Measurements from ENCODE around the gene SSBP3. TPM values are rescaled to one million over a fixed set of nuclear protein-coding genes. Genes with fewer than 3 reads are reported as not detected.

SSBP3 gene
- total RNA-seq, 1 experiment from 2014 or later: 15.0 TPM

DNA sequence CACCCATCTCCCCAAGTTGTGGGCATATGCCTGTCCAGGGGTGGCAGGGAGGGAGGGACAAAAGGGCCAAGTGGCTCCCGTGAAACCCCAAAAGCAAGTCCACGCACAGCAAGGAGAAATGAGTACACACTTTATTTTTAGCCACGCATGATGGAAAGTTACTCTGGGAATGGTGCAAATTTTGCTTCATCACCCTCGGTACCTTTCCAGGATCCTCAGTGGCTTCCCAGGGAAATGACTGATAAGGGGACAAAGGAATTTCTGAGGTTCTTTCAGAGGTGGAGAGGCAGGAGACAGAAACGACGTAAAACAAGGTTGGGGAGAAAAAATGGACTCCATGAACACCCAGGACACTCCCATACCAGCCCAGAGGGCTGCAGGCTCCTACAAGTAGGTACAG, 65.8 kb downstream of the SSBP3 start:
- BruUV-seq (replicated peaks): no TSS peak
- intact Hi-C loops (cut with micrococcal nuclease): no loop called here

DNA sequence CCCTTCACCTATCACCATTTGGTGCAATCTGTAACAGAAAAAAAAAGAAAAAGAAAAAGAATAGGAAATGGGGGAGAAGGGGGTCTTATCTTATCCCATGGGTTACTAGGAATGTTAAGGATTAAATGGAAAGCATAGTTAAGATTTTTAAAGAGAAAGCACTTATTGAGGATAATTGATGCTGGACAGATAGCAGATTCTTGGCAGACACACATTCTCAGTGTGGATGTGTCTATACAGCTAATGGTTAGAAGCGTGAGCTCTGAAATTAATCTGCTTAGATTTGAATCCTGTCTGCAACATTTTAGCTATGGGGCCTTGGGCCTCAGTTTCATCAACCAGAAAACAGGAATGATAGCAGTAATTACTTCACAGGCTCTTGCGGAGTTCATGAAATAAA, 67.1 kb downstream of the SSBP3 start:
- Histone ChIP-seq H3K9me2 (replicated peaks; ENCODE audit: low read length) (no peaks in the 10 kb centered on the region), H3K4me1 (ENCODE audit: insufficient read depth, low read length) (0 out of 2 replicates have a peak, but pooled peaks cover 3% of the 10 kb centered on the region), H3K9me3 (ENCODE audit: low read length) (no peaks in the 10 kb centered on the region), H3K36me3 (ENCODE audit: low read depth, low read length) (no peaks in the 10 kb centered on the region), H3K27me3 (ENCODE audit: low read length) (no peaks in the 10 kb centered on the region), H3K4me3 (ENCODE audit: low read length) (no peak overlapping the region), H3F3A (ENCODE audit: low read length, unreplicated experiment) (no peaks in the 10 kb centered on the region), H4K20me1 (ENCODE audit: low read length) (no peaks in the 10 kb centered on the region), H3K27ac (ENCODE audit: low read length) (no peak overlapping the region), H3K9ac (ENCODE audit: low read length) (no peak overlapping the region), H3K79me2 (ENCODE audit: low read length) (no peaks in the 10 kb centered on the region), H2AFZ (ENCODE audit: low read length) (no peak overlapping the region), H3K4me2 (ENCODE audit: low read length) (no peak overlapping the region)
- ChIA-PET CTCF (no interaction called here), POLR2A (ENCODE audit: unreplicated experiment) (no interaction called here)
- intact Hi-C loops (cut with micrococcal nuclease): no loop called here
- no TSS peak for BruUV-seq (replicated peaks)
- TF ChIP-seq EZH2phosphoT487 (IDR thresholded peaks at IDR 0.05; ENCODE audit: borderline replicate concordance, low read length) (no peak), EZH2 (IDR thresholded peaks at IDR 0.05; ENCODE audit: low read length, unreplicated experiment) (no peak)
- TF ChIP-seq, protein P1, sequence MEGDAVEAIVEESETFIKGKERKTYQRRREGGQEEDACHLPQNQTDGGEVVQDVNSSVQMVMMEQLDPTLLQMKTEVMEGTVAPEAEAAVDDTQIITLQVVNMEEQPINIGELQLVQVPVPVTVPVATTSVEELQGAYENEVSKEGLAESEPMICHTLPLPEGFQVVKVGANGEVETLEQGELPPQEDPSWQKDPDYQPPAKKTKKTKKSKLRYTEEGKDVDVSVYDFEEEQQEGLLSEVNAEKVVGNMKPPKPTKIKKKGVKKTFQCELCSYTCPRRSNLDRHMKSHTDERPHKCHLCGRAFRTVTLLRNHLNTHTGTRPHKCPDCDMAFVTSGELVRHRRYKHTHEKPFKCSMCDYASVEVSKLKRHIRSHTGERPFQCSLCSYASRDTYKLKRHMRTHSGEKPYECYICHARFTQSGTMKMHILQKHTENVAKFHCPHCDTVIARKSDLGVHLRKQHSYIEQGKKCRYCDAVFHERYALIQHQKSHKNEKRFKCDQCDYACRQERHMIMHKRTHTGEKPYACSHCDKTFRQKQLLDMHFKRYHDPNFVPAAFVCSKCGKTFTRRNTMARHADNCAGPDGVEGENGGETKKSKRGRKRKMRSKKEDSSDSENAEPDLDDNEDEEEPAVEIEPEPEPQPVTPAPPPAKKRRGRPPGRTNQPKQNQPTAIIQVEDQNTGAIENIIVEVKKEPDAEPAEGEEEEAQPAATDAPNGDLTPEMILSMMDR (conservative IDR thresholded peaks at IDR 0.05; ENCODE audit: low read depth, low read length): no peak
- DNase-seq (no peak), ATAC-seq (no peak)

More for the DNA sequence above, 65.8 kb downstream of the SSBP3 start:
- Histone ChIP-seq H2AFZ (ENCODE audit: low read length) (no peak overlapping the region), H4K20me1 (ENCODE audit: low read length) (no peaks in the 10 kb centered on the region), H3K4me3 (ENCODE audit: low read length) (no peak overlapping the region), H3K4me2 (ENCODE audit: low read length) (no peak overlapping the region), H3K36me3 (ENCODE audit: low read depth, low read length) (no peaks in the 10 kb centered on the region), H3K9ac (ENCODE audit: low read length) (no peak overlapping the region), H3F3A (ENCODE audit: low read length, unreplicated experiment) (no peaks in the 10 kb centered on the region), H3K9me2 (replicated peaks; ENCODE audit: low read length) (no peaks in the 10 kb centered on the region), H3K27ac (ENCODE audit: low read length) (no peak overlapping the region), H3K79me2 (ENCODE audit: low read length) (no peaks in the 10 kb centered on the region), H3K4me1 (ENCODE audit: insufficient read depth, low read length) (0 out of 2 replicates have a peak, but pooled peaks cover 3% of the 10 kb centered on the region), H3K27me3 (ENCODE audit: low read length) (no peaks in the 10 kb centered on the region), H3K9me3 (ENCODE audit: low read length) (no peaks in the 10 kb centered on the region)
- ATAC-seq (no peak), DNase-seq (no peak)
- TF ChIP-seq, protein P1 (conservative IDR thresholded peaks at IDR 0.05; ENCODE audit: low read depth, low read length): no peak
- TF ChIP-seq EZH2phosphoT487 (IDR thresholded peaks at IDR 0.05; ENCODE audit: borderline replicate concordance, low read length) (no peak), EZH2 (IDR thresholded peaks at IDR 0.05; ENCODE audit: low read length, unreplicated experiment) (no peak)
- POLR2A ChIA-PET (ENCODE audit: unreplicated experiment): no interaction called here
- CTCF ChIA-PET: no interaction called here

DNA sequence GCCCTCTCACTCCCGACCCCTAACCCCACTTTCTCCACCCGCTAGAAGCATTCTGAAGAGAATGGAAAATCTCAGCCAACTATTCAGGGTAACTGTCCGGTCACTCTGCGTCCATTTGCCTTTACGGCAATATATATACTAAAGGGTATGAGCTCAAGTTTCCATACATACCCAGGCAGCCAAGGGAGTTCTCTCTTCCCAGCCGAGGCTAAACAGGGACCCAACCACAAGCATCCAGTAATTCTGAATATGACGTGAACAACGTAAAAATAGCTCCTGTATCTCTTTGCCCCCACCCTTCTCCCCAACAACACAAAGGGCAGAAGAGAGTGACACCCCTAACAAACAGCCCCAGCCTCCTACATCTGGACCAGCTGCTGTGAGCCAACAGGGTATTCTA, 67.7 kb downstream of the SSBP3 start:
- H3K9me3 ChIP-seq (ENCODE audit: low read length): no peaks in the 10 kb centered on the region
- H2AFZ ChIP-seq (ENCODE audit: low read length): no peak overlapping the region
- no peaks in the 10 kb centered on the region for H3K27me3 ChIP-seq (ENCODE audit: low read length)
- no peaks in the 10 kb centered on the region for H3F3A ChIP-seq (ENCODE audit: low read length, unreplicated experiment)
- H3K36me3 ChIP-seq (ENCODE audit: low read depth, low read length): no peaks in the 10 kb centered on the region
- ATAC-seq (no peak), DNase-seq (no peak)
- ChIA-PET CTCF (no interaction called here), POLR2A (ENCODE audit: unreplicated experiment) (no interaction called here)
- TF ChIP-seq EZH2phosphoT487 (IDR thresholded peaks at IDR 0.05; ENCODE audit: borderline replicate concordance, low read length) (no peak), EZH2 (IDR thresholded peaks at IDR 0.05; ENCODE audit: low read length, unreplicated experiment) (no peak)
- TF ChIP-seq, protein P1 (conservative IDR thresholded peaks at IDR 0.05; ENCODE audit: low read depth, low read length): no peak
- H3K79me2 ChIP-seq (ENCODE audit: low read length): no peaks in the 10 kb centered on the region
- H3K9me2 ChIP-seq (replicated peaks; ENCODE audit: low read length): no peaks in the 10 kb centered on the region
- intact Hi-C loops (cut with micrococcal nuclease): no loop called here
- H3K4me1 ChIP-seq (ENCODE audit: insufficient read depth, low read length): 0 out of 2 replicates have a peak, but pooled peaks cover 3% of the 10 kb centered on the region
- BruUV-seq (replicated peaks): no TSS peak
- H3K9ac ChIP-seq (ENCODE audit: low read length): no peak overlapping the region
- H3K27ac ChIP-seq (ENCODE audit: low read length): no peak overlapping the region
- no peak overlapping the region for H3K4me3 ChIP-seq (ENCODE audit: low read length)
- H4K20me1 ChIP-seq (ENCODE audit: low read length): no peaks in the 10 kb centered on the region
- H3K4me2 ChIP-seq (ENCODE audit: low read length): no peak overlapping the region
